Measurements from ENCODE around the gene CACNA2D4. TPM values are rescaled to one million over a fixed set of nuclear protein-coding genes. Genes with fewer than 3 reads are reported as not detected.
A peak's percentile ranks its signal among the peaks of the same experiment; 100 is the strongest.

CACNA2D4 gene
- total and polyA plus RNA-seq, 2 of the 13 experiments (the other 11 are each of a cell fraction or from before 2014, with no cell fraction given) = 14.2 to 136 TPM

GRCh38 chr12:1795785-1796514 is 122.5 kb downstream of the CACNA2D4 start (continued):
- TF ChIP-seq, protein P1, sequence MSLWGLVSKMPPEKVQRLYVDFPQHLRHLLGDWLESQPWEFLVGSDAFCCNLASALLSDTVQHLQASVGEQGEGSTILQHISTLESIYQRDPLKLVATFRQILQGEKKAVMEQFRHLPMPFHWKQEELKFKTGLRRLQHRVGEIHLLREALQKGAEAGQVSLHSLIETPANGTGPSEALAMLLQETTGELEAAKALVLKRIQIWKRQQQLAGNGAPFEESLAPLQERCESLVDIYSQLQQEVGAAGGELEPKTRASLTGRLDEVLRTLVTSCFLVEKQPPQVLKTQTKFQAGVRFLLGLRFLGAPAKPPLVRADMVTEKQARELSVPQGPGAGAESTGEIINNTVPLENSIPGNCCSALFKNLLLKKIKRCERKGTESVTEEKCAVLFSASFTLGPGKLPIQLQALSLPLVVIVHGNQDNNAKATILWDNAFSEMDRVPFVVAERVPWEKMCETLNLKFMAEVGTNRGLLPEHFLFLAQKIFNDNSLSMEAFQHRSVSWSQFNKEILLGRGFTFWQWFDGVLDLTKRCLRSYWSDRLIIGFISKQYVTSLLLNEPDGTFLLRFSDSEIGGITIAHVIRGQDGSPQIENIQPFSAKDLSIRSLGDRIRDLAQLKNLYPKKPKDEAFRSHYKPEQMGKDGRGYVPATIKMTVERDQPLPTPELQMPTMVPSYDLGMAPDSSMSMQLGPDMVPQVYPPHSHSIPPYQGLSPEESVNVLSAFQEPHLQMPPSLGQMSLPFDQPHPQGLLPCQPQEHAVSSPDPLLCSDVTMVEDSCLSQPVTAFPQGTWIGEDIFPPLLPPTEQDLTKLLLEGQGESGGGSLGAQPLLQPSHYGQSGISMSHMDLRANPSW (CRISPR knock-in tag; IDR thresholded peaks at IDR 0.05; ENCODE audit: borderline replicate concordance) = no peak
- TF ChIP-seq MIER2 (CRISPR knock-in tag; IDR thresholded peaks at IDR 0.05) = no peak
- no peak for TF ChIP-seq ZNF703 (CRISPR knock-in tag; IDR thresholded peaks at IDR 0.05; ENCODE audit: borderline replicate concordance)
- 0 out of 2 replicates have a peak, but pooled peaks have one; percentile 18 for TF ChIP-seq ATF3 (CRISPR knock-in tag; IDR thresholded peaks at IDR 0.05)
- TF ChIP-seq MXD4 (CRISPR knock-in tag; IDR thresholded peaks at IDR 0.05) = peak; percentile 52; the same call in 1 of the 2 replicates
- no peak for TF ChIP-seq MIER3 (CRISPR knock-in tag; IDR thresholded peaks at IDR 0.05; ENCODE audit: borderline replicate concordance)
- no peak for TF ChIP-seq ZNF317 (CRISPR knock-in tag; IDR thresholded peaks at IDR 0.05)
- TF ChIP-seq SALL1 (CRISPR knock-in tag; IDR thresholded peaks at IDR 0.05) = peak; percentile 75
- TF ChIP-seq SATB2 (CRISPR knock-in tag; IDR thresholded peaks at IDR 0.05) = no peak
- TF ChIP-seq HNRNPH1 (optimal IDR thresholded peaks at IDR 0.05; ENCODE audit: low read depth, low read length) = no peak
- TF ChIP-seq, protein P2, sequence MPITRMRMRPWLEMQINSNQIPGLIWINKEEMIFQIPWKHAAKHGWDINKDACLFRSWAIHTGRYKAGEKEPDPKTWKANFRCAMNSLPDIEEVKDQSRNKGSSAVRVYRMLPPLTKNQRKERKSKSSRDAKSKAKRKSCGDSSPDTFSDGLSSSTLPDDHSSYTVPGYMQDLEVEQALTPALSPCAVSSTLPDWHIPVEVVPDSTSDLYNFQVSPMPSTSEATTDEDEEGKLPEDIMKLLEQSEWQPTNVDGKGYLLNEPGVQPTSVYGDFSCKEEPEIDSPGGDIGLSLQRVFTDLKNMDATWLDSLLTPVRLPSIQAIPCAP (CRISPR knock-in tag; IDR thresholded peaks at IDR 0.05; ENCODE audit: low read depth) = no peak
- TF ChIP-seq, protein P3, sequence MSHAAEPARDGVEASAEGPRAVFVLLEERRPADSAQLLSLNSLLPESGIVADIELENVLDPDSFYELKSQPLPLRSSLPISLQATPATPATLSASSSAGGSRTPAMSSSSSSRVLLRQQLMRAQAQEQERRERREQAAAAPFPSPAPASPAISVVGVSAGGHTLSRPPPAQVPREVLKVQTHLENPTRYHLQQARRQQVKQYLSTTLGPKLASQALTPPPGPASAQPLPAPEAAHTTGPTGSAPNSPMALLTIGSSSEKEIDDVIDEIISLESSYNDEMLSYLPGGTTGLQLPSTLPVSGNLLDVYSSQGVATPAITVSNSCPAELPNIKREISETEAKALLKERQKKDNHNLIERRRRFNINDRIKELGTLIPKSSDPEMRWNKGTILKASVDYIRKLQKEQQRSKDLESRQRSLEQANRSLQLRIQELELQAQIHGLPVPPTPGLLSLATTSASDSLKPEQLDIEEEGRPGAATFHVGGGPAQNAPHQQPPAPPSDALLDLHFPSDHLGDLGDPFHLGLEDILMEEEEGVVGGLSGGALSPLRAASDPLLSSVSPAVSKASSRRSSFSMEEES (CRISPR knock-in tag; IDR thresholded peaks at IDR 0.05) = no peak
- TF ChIP-seq ZFY (CRISPR knock-in tag; IDR thresholded peaks at IDR 0.05) = peak; percentile 76
- TF ChIP-seq, protein P4, sequence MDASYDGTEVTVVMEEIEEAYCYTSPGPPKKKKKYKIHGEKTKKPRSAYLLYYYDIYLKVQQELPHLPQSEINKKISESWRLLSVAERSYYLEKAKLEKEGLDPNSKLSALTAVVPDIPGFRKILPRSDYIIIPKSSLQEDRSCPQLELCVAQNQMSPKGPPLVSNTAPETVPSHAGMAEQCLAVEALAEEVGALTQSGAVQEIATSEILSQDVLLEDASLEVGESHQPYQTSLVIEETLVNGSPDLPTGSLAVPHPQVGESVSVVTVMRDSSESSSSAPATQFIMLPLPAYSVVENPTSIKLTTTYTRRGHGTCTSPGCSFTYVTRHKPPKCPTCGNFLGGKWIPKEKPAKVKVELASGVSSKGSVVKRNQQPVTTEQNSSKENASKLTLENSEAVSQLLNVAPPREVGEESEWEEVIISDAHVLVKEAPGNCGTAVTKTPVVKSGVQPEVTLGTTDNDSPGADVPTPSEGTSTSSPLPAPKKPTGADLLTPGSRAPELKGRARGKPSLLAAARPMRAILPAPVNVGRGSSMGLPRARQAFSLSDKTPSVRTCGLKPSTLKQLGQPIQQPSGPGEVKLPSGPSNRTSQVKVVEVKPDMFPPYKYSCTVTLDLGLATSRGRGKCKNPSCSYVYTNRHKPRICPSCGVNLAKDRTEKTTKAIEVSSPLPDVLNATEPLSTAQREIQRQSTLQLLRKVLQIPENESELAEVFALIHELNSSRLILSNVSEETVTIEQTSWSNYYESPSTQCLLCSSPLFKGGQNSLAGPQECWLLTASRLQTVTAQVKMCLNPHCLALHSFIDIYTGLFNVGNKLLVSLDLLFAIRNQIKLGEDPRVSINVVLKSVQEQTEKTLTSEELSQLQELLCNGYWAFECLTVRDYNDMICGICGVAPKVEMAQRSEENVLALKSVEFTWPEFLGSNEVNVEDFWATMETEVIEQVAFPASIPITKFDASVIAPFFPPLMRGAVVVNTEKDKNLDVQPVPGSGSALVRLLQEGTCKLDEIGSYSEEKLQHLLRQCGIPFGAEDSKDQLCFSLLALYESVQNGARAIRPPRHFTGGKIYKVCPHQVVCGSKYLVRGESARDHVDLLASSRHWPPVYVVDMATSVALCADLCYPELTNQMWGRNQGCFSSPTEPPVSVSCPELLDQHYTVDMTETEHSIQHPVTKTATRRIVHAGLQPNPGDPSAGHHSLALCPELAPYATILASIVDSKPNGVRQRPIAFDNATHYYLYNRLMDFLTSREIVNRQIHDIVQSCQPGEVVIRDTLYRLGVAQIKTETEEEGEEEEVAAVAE (CRISPR knock-in tag; IDR thresholded peaks at IDR 0.05; ENCODE audit: borderline replicate concordance) = no peak
- TF ChIP-seq EED (CRISPR knock-in tag; IDR thresholded peaks at IDR 0.05) = no peak
- TF ChIP-seq ZNF24 (IDR thresholded peaks at IDR 0.05) = no peak
- no peak for TF ChIP-seq ZNF205 (CRISPR knock-in tag; IDR thresholded peaks at IDR 0.05)
- TF ChIP-seq ZNF251 (CRISPR knock-in tag; IDR thresholded peaks at IDR 0.05) = no peak
- no peak for TF ChIP-seq DR1 (CRISPR knock-in tag; IDR thresholded peaks at IDR 0.05)
- TF ChIP-seq SAFB2 (CRISPR knock-in tag; IDR thresholded peaks at IDR 0.05; ENCODE audit: borderline replicate concordance, low read depth) = peak; percentile 62
- no peak for TF ChIP-seq ZNF446 (CRISPR knock-in tag; IDR thresholded peaks at IDR 0.05)
